Liver (tissue), 9 donors: ENCODE data around the gene VIPR2. TPM values are rescaled to one million over a fixed set of nuclear protein-coding genes. Genes with fewer than 3 reads are reported as not detected.
"Not testable (repeated sequence)": the region's sequence is repeated elsewhere in the genome, so short reads cannot be mapped to it uniquely, and the experiment has no call there.

Experiments
- DNase-seq: peaks from one replicate; pipeline ENCODE4 v3.0.0-alpha.2; 2017; ENCODE audit warnings: low spot score
- H3K27ac ChIP-seq, 2 donors: one replicate each; pipeline ENCODE4 v1.7.0; 2013; ENCODE audit warnings: inconsistent platforms in 2 of 2, low read length in 2 of 2, control low read depth in 1 of 2, low read depth in 1 of 2, mild to moderate bottlenecking in 1 of 2
- H3K27me3 ChIP-seq, 4 donors: one replicate each; pipeline versions ENCODE4 v1.6.1 to v1.7.0; 2013; ENCODE audit warnings: low read length in 3 of 4, inconsistent platforms in 1 of 4, mild to moderate bottlenecking in 1 of 4, moderate library complexity in 1 of 4; ENCODE audit not compliant: control insufficient read depth in 4 of 4, insufficient read depth in 4 of 4
- H3K36me3 ChIP-seq, 4 donors: one replicate each; pipeline versions ENCODE4 v1.6.1 to v1.7.0; 2013; ENCODE audit warnings: low read length in 3 of 4, mild to moderate bottlenecking in 3 of 4, low read depth in 1 of 4, moderate library complexity in 1 of 4; ENCODE audit not compliant: control insufficient read depth in 4 of 4, insufficient read depth in 3 of 4
- H3K4me1 ChIP-seq, 4 donors: one replicate each; pipeline versions ENCODE4 v1.6.1 to v1.7.0; 2013; ENCODE audit warnings: low read length in 3 of 4, mild to moderate bottlenecking in 3 of 4, moderate library complexity in 1 of 4; ENCODE audit not compliant: control insufficient read depth in 4 of 4, insufficient read depth in 4 of 4
- H3K4me3 ChIP-seq, 3 donors: one replicate each; pipeline versions ENCODE4 v1.6.1 to v1.7.0; 2013; ENCODE audit warnings: low read length in 3 of 3, control low read depth in 1 of 3, low read depth in 1 of 3, mild to moderate bottlenecking in 1 of 3
- H3K9ac ChIP-seq, 2 donors: one replicate each; pipeline ENCODE4 v1.7.0; 2013; ENCODE audit warnings: low read length in 2 of 2, mild to moderate bottlenecking in 2 of 2, moderate library complexity in 2 of 2, control low read depth in 1 of 2, low read depth in 1 of 2
- H3K9me3 ChIP-seq, 4 donors: one replicate each; pipeline versions ENCODE4 v1.6.1 to v1.7.0; 2013; ENCODE audit warnings: low read length in 3 of 4; ENCODE audit not compliant: control insufficient read depth in 4 of 4
- ATF3 ChIP-seq: IDR thresholded peaks from 2 replicates; pipeline ENCODE4 v1.6.1; 2016; ENCODE audit warnings: antibody characterized with exemption
- EGR1 ChIP-seq, 2 donors: IDR thresholded peaks; 2 replicates each; pipeline ENCODE4 v1.6.1; 2016 to 2018; ENCODE audit warnings: antibody characterized with exemption in 2 of 2, low read depth in 2 of 2
- FOXA1 ChIP-seq: IDR thresholded peaks from 2 replicates; pipeline ENCODE4 v1.6.1; 2016; ENCODE audit warnings: antibody characterized with exemption
- FOXA2 ChIP-seq: IDR thresholded peaks from 2 replicates; pipeline ENCODE4 v1.6.1; 2016; ENCODE audit warnings: antibody characterized with exemption
- HNF4A ChIP-seq, 2 donors: conservative IDR thresholded peaks; 2 replicates each; pipeline ENCODE4 v1.6.1; 2016; ENCODE audit warnings: antibody characterized with exemption in 2 of 2, mild to moderate bottlenecking in 2 of 2
- HNF4G ChIP-seq: IDR thresholded peaks from 2 replicates; pipeline ENCODE4 v1.6.1; 2016; ENCODE audit warnings: antibody characterized with exemption
- JUND ChIP-seq, 2 donors: IDR thresholded peaks; 2 replicates each; pipeline ENCODE4 v1.6.1; 2016; ENCODE audit warnings: antibody characterized with exemption in 2 of 2
- NR2F2 ChIP-seq: IDR thresholded peaks from 2 replicates; pipeline ENCODE4 v1.6.1; 2016; ENCODE audit warnings: antibody characterized with exemption
- RAD21 ChIP-seq, 2 donors: IDR thresholded peaks; 2 replicates each; pipeline ENCODE4 v1.6.1; 2016; ENCODE audit warnings: antibody characterized with exemption in 2 of 2, mild to moderate bottlenecking in 2 of 2
- RXRA ChIP-seq, 2 donors: IDR thresholded peaks; 2 replicates each; pipeline ENCODE4 v1.6.1; 2017 to 2018; ENCODE audit warnings: antibody characterized with exemption in 2 of 2, mild to moderate bottlenecking in 1 of 2
- TAF1 ChIP-seq: conservative IDR thresholded peaks from 2 replicates; pipeline ENCODE4 v1.6.1; 2016; ENCODE audit warnings: antibody characterized with exemption, mild to moderate bottlenecking
- YY1 ChIP-seq: IDR thresholded peaks from 2 replicates; pipeline ENCODE4 v1.6.1; 2016; ENCODE audit warnings: antibody characterized with exemption, mild to moderate bottlenecking
- WGBS: extraction: QIAGEN DNeasy Blood & Tissue Kit; methylation state at CpG from one replicate; pipeline ENCODE4 v1.1.7; 2013; 5-methylcytosine and 5-hydroxymethylcytosine counted together
- polyA plus RNA-seq, 2 donors: library from polyadenylated mRNA; stranded (reverse) in 1 of 2; unstranded in 1 of 2; fragments of 200-250 nt in 1 of 2; fragments of >200 nt in 1 of 2; fragmentation: Nextera tagmentation in 1 of 2; extraction: Ambion mirVana in 1 of 2; gene quantifications; one replicate each; pipeline versions ENCODE4 v1.2.1 to v1.2.3, GENCODE V29; 2013 to 2015
- total RNA-seq, 2 donors: library from RNA; depleted of rRNA; stranded (reverse); fragments of >200 nt; gene quantifications; one replicate each; pipeline ENCODE4 v1.2.3, GENCODE V29; 2014
- TF ChIP-seq, protein P1 (sequence below): IDR thresholded peaks from 2 replicates; pipeline ENCODE4 v1.6.1; 2016; ENCODE audit warnings: antibody characterized with exemption, mild to moderate bottlenecking
- donor health status: healthy.
- donor health status: healthy.
- donor health status: healthy.
- donor health status: healthy.
- donor health status: healthy.

Gene VIPR2
- total and polyA plus RNA-seq, 4 donors, result 0.05 to 0.17 (median 0.10) TPM; not detected in 1

DNA sequence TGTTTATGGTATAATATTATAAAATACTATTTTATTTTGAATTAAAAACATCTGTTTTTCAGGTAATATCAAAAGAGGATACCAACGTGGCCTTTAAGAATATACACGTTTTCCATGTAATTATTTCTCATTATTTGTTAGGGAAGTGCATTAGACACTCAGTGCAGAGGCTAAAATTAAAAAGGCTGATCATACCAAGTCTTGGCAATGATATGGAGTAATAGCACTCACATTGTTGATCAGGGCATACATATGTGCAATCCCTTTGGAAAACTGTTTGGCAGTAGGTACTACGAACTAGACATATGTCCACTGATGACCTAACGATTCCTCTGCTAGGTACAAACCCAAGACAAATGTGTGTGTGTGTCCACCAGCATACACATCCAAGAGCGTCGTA lies 20.7 kb upstream of the VIPR2 start:
- no peaks in the 10 kb centered on the region for H3K27me3 ChIP-seq
- peaks cover 0 to 5% (median 3%) of the 10 kb centered on the region in 4 donors for H3K9me3 ChIP-seq
- 85% methylated on average over 6 of the region's 6 CpGs for WGBS
- DNase-seq, result no peak
- H3K4me3 ChIP-seq, result no peak overlapping the region
- H3K27ac ChIP-seq, result no peak overlapping the region
- TF ChIP-seq NR2F2 (no peak), HNF4A (conservative IDR thresholded peaks at IDR 0.05) (no peak), FOXA2 (no peak), YY1 (no peak), JUND (IDR thresholded peaks at IDR 0.05) (no peak), FOXA1 (no peak)
- no peaks in the 10 kb centered on the region for H3K4me1 ChIP-seq
- no peak overlapping the region for H3K9ac ChIP-seq
- H3K36me3 ChIP-seq, result no peaks in the 10 kb centered on the region

- H3K27ac ChIP-seq, H3K9ac ChIP-seq, H3K4me1 ChIP-seq, H3K27me3 ChIP-seq, DNase-seq, H3K36me3 ChIP-seq, H3K4me3 ChIP-seq, H3K9me3 ChIP-seq: not testable (repeated sequence)
- 91% methylated on average over 9 of the region's 11 CpGs for WGBS
These were observed 19.1 kb upstream of the VIPR2 start for GRCh38 chr7:159163703-159164301.

GRCh38 chr7:159162050-159162626 lies 17.5 kb upstream of the VIPR2 start:
- H3K27ac ChIP-seq, H3K4me3 ChIP-seq, H3K9me3 ChIP-seq, H3K36me3 ChIP-seq, H3K27me3 ChIP-seq, H3K4me1 ChIP-seq, H3K9ac ChIP-seq, DNase-seq: not testable (repeated sequence)
- 87% methylated on average over 21 of the region's 21 CpGs for WGBS

DNA sequence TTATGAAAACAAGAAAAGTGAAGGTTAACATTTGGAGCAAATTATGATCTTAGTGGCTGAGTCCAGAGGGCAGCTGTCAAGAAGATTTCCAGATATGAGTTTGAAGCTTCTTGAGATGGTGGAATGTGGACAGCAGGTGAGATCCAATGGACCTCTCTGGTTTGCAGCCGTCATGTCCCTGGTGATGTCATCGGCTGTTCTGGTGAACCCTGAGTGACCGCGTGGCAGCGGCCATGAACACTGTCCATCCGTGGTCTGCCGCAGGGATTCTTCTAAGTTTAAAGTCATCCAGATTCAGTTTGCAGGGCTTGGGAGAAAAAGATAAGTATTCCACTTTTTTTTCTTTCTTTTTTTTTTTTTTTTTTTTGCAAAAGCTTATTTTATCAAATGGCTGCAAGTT lies 15.8 kb upstream of the VIPR2 start:
- no peak for DNase-seq

GRCh38 chr7:159159731-159160130 lies 15.1 kb upstream of the VIPR2 start:
- whole genome bisulfite sequencing, result 77% methylated on average over 6 of the region's 6 CpGs
- Histone ChIP-seq H3K27ac (no peak overlapping the region), H3K4me3 (no peak overlapping the region), H3K36me3 (no peaks in the 10 kb centered on the region), H3K9ac (no peak overlapping the region), H3K27me3 (no peaks in the 10 kb centered on the region), H3K4me1 (no peaks in the 10 kb centered on the region), H3K9me3 (no peaks in the 10 kb centered on the region)
- no peak for DNase-seq
- no peak for TF ChIP-seq ATF3
- TF ChIP-seq, protein P1, sequence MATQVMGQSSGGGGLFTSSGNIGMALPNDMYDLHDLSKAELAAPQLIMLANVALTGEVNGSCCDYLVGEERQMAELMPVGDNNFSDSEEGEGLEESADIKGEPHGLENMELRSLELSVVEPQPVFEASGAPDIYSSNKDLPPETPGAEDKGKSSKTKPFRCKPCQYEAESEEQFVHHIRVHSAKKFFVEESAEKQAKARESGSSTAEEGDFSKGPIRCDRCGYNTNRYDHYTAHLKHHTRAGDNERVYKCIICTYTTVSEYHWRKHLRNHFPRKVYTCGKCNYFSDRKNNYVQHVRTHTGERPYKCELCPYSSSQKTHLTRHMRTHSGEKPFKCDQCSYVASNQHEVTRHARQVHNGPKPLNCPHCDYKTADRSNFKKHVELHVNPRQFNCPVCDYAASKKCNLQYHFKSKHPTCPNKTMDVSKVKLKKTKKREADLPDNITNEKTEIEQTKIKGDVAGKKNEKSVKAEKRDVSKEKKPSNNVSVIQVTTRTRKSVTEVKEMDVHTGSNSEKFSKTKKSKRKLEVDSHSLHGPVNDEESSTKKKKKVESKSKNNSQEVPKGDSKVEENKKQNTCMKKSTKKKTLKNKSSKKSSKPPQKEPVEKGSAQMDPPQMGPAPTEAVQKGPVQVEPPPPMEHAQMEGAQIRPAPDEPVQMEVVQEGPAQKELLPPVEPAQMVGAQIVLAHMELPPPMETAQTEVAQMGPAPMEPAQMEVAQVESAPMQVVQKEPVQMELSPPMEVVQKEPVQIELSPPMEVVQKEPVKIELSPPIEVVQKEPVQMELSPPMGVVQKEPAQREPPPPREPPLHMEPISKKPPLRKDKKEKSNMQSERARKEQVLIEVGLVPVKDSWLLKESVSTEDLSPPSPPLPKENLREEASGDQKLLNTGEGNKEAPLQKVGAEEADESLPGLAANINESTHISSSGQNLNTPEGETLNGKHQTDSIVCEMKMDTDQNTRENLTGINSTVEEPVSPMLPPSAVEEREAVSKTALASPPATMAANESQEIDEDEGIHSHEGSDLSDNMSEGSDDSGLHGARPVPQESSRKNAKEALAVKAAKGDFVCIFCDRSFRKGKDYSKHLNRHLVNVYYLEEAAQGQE, result no peak
- no peak for TF ChIP-seq EGR1 (IDR thresholded peaks at IDR 0.05; ENCODE audit: low read depth in 2 of 2)
- TF ChIP-seq HNF4G, result no peak
- TF ChIP-seq TAF1, result no peak
- TF ChIP-seq RAD21 (IDR thresholded peaks at IDR 0.05), result no peak

More for the DNA sequence above, 15.8 kb upstream of the VIPR2 start:
- no peaks in the 10 kb centered on the region for H3K4me1 ChIP-seq
- no peak overlapping the region for H3K9ac ChIP-seq
- H3K27ac ChIP-seq, result no peak overlapping the region
- 94% methylated on average over 7 of the region's 7 CpGs for WGBS
- H3K27me3 ChIP-seq, result no peaks in the 10 kb centered on the region
- TF ChIP-seq FOXA2 (no peak), TAF1 (no peak), EGR1 (IDR thresholded peaks at IDR 0.05; ENCODE audit: low read depth in 2 of 2) (no peak), ATF3 (no peak), RXRA (IDR thresholded peaks at IDR 0.05) (no peak)
- peaks cover 0 to 2% (median under 1%) of the 10 kb centered on the region in 4 donors for H3K9me3 ChIP-seq
- H3K4me3 ChIP-seq, result no peak overlapping the region
- no peaks in the 10 kb centered on the region for H3K36me3 ChIP-seq
